ENCODE measurements around the gene RNF169. TPM values are rescaled to one million over a fixed set of nuclear protein-coding genes. Genes with fewer than 3 reads are reported as not detected.

The RNF169 gene
- total and polyA plus RNA-seq, 7 donors = 3.9 to 15.9 (median 14.0) TPM

DNA sequence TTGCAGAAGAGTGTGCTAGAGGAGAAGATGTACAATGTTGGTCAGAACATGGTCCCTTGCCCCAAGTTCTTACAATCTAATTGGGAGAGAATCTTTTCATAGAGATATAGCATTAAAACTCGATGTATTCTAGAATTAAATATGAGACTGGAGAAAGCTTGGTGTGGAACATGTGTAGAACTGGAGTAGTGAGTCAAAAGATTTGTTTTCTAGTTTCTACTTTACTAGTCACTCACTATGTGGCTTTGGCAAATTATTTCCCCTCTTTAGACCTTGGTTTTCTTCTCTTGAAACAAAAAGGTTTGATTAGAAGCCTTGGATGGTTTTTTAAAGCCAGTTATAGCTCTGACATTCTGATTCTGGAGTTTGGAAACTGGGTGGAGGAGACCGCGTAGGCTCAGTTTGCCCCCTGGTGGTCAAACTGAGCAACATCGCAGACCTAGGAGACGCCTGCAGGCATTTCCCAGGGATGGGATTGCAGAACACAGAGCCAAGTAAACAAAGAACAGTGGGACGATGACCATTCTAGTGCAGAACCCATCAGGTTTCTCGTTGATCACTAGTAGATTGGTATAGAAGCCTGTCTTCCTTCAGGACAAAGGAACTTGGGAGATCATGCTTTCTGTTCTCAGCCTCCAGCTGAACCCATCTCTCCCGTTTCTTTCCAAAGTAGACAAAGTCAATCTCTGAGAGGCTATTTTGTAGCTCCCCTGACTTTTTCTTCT, 8.9 kb upstream of the RNF169 start:
- Histone ChIP-seq H3K27me3 (ENCODE audit: insufficient read depth in 3 of 3, low read length in 2 of 3) (peaks cover 0 to 2% (median 0%) of the 10 kb centered on the region in 3 donors), H3K4me3 (no peak overlapping the region), H3K27ac (no peak overlapping the region), H3K9me3 (no peaks in the 10 kb centered on the region), H3K4me1 (no peaks in the 10 kb centered on the region), H3K36me3 (ENCODE audit: insufficient read depth in 1 of 2, low read depth in 1 of 2) (no peaks in the 10 kb centered on the region)
- peak; percentile 92 for TF ChIP-seq CTCF (IDR thresholded peaks at IDR 0.05)
- peak; percentile 89 to 97 (median 92) for ATAC-seq
- WGBS, 3 donors = 13 to 20% (median 18%) methylated on average over 8 of the region's 8 CpGs
- intact Hi-C loops (cut with DNase I) = loop anchor here in 1 of 2 donors (10.0 kb wide), 1 partner anchor 285 kb away; no protein-coding TSS in a partner anchor
- peak; percentile 27 to 69 for DNase-seq

DNA sequence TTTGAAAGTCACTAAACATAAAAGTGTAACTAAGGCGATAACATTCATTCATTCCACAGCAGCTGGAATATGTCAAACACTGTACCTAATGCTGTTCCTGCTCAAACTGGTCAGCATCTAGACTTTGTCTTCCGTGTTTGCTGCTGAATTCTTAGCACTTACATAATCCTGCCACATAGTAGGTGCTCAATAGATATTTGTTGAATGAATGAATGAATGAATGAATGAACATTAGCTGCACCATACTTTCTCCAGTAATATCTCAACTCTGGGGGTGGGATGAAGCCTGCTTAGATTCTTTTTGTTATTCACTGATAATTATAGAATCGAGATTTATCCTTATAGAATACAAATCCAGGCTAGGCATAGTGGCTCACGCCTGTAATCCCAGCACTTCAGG, 6.6 kb upstream of the RNF169 start:
- intact Hi-C loops (cut with DNase I) = no loop called here
- DNase-seq (no peak), ATAC-seq (no peak)
- H3K36me3 ChIP-seq (ENCODE audit: insufficient read depth in 1 of 2, low read depth in 1 of 2) = no peaks in the 10 kb centered on the region
- H3K9me3 ChIP-seq = no peaks in the 10 kb centered on the region
- 86 to 87% (median 86%) methylated on average over 4 of the region's 4 CpGs for WGBS, 3 donors
- no peak for TF ChIP-seq CTCF (IDR thresholded peaks at IDR 0.05)
- H3K4me1 ChIP-seq = no peaks in the 10 kb centered on the region
- no peak overlapping the region for H3K4me3 ChIP-seq
- no peaks in the 10 kb centered on the region for H3K27me3 ChIP-seq (ENCODE audit: insufficient read depth in 3 of 3, low read length in 2 of 3)
- H3K27ac ChIP-seq = no peak overlapping the region

- no peaks in the 10 kb centered on the region for H3K36me3 ChIP-seq (ENCODE audit: insufficient read depth in 1 of 2, low read depth in 1 of 2)
- DNase-seq (no peak), ATAC-seq (no peak)
- intact Hi-C loops (cut with DNase I) = no loop called here
- TF ChIP-seq CTCF (IDR thresholded peaks at IDR 0.05) = no peak
- peaks cover 8% of the 10 kb centered on the region for H3K4me1 ChIP-seq
- H3K27me3 ChIP-seq (ENCODE audit: insufficient read depth in 3 of 3, low read length in 2 of 3) = no peaks in the 10 kb centered on the region
- H3K4me3 ChIP-seq = no peak overlapping the region
- H3K9me3 ChIP-seq = no peaks in the 10 kb centered on the region
- H3K27ac ChIP-seq = no peak overlapping the region
Observed at GRCh38 chr11:74743640-74744039, 5.0 kb upstream of the RNF169 start.

- no peaks in the 10 kb centered on the region for H3K9me3 ChIP-seq
- no peak overlapping the region for H3K27ac ChIP-seq
- H3K4me3 ChIP-seq = no peak overlapping the region
- WGBS, 3 donors = 55 to 76% (median 63%) methylated on average over 4 of the region's 4 CpGs
- H3K27me3 ChIP-seq (ENCODE audit: insufficient read depth in 3 of 3, low read length in 2 of 3) = no peaks in the 10 kb centered on the region
- no peak for TF ChIP-seq CTCF (IDR thresholded peaks at IDR 0.05)
- H3K4me1 ChIP-seq = peaks cover 8% of the 10 kb centered on the region
- ATAC-seq (no peak), DNase-seq (no peak)
- no peaks in the 10 kb centered on the region for H3K36me3 ChIP-seq (ENCODE audit: insufficient read depth in 1 of 2, low read depth in 1 of 2)
- intact Hi-C loops (cut with DNase I) = no loop called here
Observed at GRCh38 chr11:74744277-74744676, 4.4 kb upstream of the RNF169 start.

DNA sequence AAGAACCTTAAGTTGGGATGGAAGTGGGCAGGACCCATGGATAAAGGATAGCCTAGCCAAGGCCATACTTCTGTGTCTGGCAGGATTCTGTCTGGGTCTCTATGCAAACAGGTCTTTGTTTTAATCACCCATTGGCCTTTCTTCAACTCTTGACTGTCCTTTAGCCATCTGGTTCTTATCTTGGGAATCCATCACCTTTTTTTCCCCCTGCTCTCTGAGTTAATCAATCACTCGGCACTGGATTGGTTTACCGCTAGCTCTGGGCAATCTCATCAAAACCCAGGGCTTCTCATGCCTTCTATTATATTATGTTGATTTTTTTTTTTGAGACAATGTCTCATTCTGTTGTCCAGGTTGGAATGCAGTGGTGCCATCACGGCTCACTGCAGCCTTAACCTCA, 1.8 kb upstream of the RNF169 start:
- 98 to 100% (median 100%) methylated on average over 3 of the region's 3 CpGs for WGBS, 3 donors

More for the DNA sequence above, 1.8 kb upstream of the RNF169 start:
- intact Hi-C loops (cut with DNase I) = no loop called here
- H3K4me3 ChIP-seq = no peak overlapping the region
- H3K9me3 ChIP-seq = no peaks in the 10 kb centered on the region
- TF ChIP-seq CTCF (IDR thresholded peaks at IDR 0.05) = no peak
- H3K4me1 ChIP-seq = peaks cover 18% of the 10 kb centered on the region
- no peak overlapping the region for H3K27ac ChIP-seq
- H3K27me3 ChIP-seq (ENCODE audit: insufficient read depth in 3 of 3, low read length in 2 of 3) = no peaks in the 10 kb centered on the region
- DNase-seq (no peak), ATAC-seq (no peak)
- no peaks in the 10 kb centered on the region for H3K36me3 ChIP-seq (ENCODE audit: insufficient read depth in 1 of 2, low read depth in 1 of 2)
